ENCODE results near the gene ANK3.

Gene ANK3

DNA sequence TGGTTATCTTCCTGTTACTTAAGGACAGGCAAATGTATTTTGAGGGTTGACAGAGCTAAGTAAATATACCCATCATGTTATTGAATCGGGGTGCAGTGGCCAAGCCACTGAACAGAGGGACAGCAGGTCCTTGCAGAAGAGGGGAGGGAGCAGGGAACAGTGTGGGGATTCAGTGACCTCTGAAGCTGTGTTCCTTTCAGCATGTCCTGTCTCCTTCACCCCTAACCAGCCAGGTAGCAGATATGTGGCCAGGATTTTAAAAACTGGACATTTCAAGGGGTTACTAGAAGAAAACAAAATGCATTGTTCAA lies 12.7 kb downstream of the ANK3 start:
- no peaks in the 10 kb centered on the region for H3K36me3 ChIP-seq (ENCODE audit: insufficient read depth, low read length)
- 0 out of 2 replicates have a peak, but pooled peaks cover 7% of the 10 kb centered on the region for H3K4me1 ChIP-seq (ENCODE audit: insufficient read depth, low read length)
- no peak overlapping the region for H3K9ac ChIP-seq (ENCODE audit: low read depth, low read length)
- H3K9me3 ChIP-seq (ENCODE audit: control insufficient read depth, insufficient read depth, low read length), result no peaks in the 10 kb centered on the region

DNA sequence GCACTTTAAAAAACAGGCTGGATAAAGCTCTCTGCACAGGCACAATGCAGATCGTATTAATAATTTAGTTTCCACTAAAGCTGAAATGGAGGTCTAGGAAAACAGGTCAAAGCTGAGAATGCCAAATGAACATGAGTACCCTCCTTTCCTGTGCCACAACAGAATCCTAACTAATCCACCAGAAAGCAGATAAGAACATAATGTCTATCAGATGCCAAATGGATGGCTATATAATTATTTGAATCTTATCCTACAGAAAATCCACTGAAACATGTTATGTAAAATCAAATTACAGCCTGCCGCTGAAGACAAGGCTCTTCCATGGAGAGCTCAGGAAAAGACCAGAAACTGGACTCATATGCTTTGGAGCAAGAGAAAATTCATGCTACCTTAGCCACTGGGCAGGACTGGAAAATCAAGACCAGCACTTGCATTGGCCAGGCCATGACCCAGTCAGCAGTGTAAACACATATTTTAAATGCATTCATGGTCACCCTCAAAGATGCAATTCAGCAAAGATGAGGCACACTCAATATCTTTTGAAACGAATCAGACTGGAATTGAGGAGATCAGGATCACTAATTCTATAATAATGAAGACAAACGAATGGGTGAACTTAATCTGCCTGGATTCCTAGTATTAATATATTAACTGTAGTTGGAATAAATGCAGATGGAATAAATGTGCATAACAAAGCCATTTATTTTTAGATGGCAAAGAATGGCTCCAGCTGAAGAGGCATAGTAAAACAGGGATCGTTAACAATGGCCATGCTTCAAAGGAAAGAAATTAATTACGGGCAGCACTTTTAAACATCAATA lies 13.2 kb downstream of the ANK3 start:
- Histone ChIP-seq H3K36me3 (ENCODE audit: insufficient read depth, low read length) (no peaks in the 10 kb centered on the region), H3K9ac (ENCODE audit: low read depth, low read length) (no peak overlapping the region), H3K9me3 (ENCODE audit: control insufficient read depth, insufficient read depth, low read length) (no peaks in the 10 kb centered on the region), H3K4me1 (ENCODE audit: insufficient read depth, low read length) (0 out of 2 replicates have a peak, but pooled peaks cover 7% of the 10 kb centered on the region)

DNA sequence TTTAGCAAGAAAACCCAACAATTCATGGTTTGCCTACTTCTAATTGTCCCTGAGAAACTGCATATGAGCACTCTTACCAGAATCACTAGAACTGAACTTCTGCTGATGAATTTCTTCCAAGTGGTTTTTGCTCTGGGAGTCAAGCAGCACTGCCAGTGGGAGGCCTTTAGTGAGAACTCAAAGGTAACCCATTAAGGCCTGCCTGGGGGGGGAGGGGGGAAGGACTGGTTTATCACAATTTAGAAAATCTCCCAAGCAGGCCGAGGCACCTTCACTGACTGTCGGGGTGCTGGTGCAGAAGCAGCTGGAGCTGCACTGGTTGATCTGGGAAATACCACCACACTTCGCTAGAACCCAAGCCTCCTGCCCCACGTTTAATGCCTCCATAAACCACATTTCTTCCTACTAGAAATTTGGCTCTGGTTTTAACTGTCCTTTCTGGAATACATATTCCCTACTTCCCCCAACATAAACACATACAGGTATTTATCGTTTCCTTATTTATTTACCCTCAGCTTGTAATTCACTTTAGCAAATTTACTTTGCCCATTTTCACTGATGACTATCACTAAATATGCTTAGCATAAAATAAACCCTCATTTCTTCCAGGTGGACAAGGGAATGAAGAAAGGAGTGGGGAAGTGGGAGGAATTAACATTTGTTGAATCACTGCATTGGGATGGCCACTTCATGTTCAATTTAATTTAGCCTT lies 14.2 kb downstream of the ANK3 start:
- no peaks in the 10 kb centered on the region for H3K9me3 ChIP-seq (ENCODE audit: control insufficient read depth, insufficient read depth, low read length)
- no peak overlapping the region for H3K9ac ChIP-seq (ENCODE audit: low read depth, low read length)
- 0 out of 2 replicates have a peak, but pooled peaks cover 7% of the 10 kb centered on the region for H3K4me1 ChIP-seq (ENCODE audit: insufficient read depth, low read length)
- no peaks in the 10 kb centered on the region for H3K36me3 ChIP-seq (ENCODE audit: insufficient read depth, low read length)

DNA sequence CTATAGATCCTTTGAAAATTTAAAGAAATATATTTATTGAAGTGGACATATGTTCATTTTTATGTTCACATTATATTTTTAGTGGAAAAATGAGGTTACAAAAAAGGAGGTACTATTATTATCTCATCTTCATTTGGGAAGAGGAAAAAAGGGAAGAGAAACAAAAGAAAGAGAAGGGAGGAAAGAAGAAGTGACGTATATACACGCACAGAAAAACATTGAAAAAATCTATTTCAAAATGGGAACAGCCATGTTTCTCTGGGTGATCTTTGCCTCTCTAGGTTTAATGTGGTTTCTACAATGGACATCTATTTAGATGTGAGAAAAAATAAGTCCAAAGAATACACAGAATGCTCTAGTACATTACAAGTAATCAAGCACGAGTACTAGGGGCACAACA lies 14.8 kb downstream of the ANK3 start:
- H3K9me3 ChIP-seq (ENCODE audit: control insufficient read depth, insufficient read depth, low read length), result no peaks in the 10 kb centered on the region
- no peak overlapping the region for H3K9ac ChIP-seq (ENCODE audit: low read depth, low read length)
- no peaks in the 10 kb centered on the region for H3K36me3 ChIP-seq (ENCODE audit: insufficient read depth, low read length)
- H3K4me1 ChIP-seq (ENCODE audit: insufficient read depth, low read length), result 0 out of 2 replicates have a peak, but pooled peaks cover 7% of the 10 kb centered on the region

DNA sequence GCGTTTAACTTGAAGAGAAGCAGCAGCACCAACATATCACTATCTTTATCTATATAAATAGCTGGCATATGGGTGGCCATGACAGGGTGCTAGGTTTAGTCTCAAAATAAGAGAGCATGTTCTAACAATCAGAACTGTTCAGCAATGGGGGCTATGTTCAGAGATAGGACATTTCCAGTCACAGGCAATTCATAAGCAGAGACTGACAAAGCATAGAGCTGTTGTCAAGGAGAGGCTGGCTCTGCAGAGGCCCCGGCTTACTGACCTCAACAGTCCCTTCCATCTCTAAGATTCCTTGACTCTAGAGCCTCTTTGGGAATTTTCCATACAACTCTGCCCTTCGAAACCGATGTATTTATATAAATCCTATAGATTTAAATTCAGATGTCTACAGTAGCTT lies 17.2 kb downstream of the ANK3 start:
- Histone ChIP-seq H3K36me3 (ENCODE audit: insufficient read depth, low read length) (no peaks in the 10 kb centered on the region), H3K9me3 (ENCODE audit: control insufficient read depth, insufficient read depth, low read length) (no peaks in the 10 kb centered on the region), H3K4me1 (ENCODE audit: insufficient read depth, low read length) (peaks cover 9% of the 10 kb centered on the region), H3K9ac (ENCODE audit: low read depth, low read length) (no peak overlapping the region)

DNA sequence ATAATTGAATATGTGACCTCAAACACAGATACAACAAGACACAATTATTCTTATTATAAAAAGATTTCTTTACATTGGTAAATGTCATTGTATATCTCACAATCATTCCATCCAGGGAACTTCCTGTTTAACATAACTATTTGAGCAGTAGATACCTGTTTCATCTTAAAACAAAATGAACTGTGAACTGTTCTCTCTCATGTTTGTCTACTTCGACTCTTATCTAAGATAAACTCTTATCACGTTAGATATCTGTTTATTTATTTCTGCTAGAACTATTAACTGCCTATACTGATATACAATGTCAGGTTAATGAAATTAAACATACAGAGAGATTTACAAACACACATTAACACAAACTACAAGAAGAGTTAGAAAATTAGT lies 20.1 kb downstream of the ANK3 start:
- no peaks in the 10 kb centered on the region for H3K9me3 ChIP-seq (ENCODE audit: control insufficient read depth, insufficient read depth, low read length)
- peaks cover 8% of the 10 kb centered on the region for H3K4me1 ChIP-seq (ENCODE audit: insufficient read depth, low read length)
- no peak overlapping the region for H3K9ac ChIP-seq (ENCODE audit: low read depth, low read length)
- no peaks in the 10 kb centered on the region for H3K36me3 ChIP-seq (ENCODE audit: insufficient read depth, low read length)

DNA sequence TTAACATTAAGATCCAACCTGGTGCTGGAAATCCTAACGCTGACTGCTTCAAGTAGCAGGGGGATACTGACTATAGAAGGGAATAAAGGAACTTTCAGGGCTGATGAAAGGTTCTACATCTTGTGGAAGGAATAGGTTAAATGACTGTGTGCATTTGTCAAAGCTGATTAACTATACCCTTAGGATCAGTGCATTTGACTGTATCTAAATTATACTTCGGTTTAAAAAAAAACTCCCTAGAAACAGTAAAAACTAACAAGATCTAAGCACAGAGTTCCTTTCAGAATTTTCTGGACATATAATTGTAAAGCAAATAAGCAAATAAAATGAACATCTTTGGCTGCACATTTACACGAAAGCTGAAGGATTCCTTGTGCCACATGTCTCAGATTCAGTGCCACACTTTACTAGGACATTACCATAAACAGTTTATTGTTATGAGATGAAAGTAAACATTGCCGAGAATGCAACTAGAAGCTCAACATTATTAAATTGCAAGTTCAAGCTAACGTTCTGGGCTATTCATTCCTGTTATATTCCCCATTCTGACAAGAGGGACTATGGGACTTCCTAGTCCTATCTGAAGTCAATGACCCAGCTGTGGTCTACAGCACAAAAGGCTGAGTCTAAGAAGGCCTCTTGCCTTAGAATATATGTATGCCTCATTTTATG lies 20.7 kb downstream of the ANK3 start:
- Histone ChIP-seq H3K4me1 (ENCODE audit: insufficient read depth, low read length) (peaks cover 8% of the 10 kb centered on the region), H3K36me3 (ENCODE audit: insufficient read depth, low read length) (no peaks in the 10 kb centered on the region), H3K9ac (ENCODE audit: low read depth, low read length) (no peak overlapping the region), H3K9me3 (ENCODE audit: control insufficient read depth, insufficient read depth, low read length) (no peaks in the 10 kb centered on the region)

DNA sequence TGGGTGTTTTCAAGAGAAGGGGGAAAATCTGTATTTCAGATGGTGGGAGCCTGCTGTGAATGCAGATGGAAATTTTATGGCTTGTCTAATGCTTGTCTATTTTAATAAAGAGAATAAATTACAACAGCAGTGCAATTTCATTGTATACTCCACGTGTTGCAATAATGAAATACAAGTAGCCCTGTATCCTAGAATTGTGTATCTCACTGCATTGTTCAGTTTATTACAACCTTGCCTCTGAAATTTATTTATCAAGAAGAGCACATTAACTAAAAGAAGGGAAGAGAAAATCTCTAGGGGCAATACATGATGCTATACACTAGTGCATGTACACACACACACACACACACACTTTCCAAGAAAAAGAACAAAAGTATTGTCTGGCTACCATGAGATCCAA lies 21.8 kb downstream of the ANK3 start:
- Histone ChIP-seq H3K9ac (ENCODE audit: low read depth, low read length) (no peak overlapping the region), H3K9me3 (ENCODE audit: control insufficient read depth, insufficient read depth, low read length) (no peaks in the 10 kb centered on the region)

DNA sequence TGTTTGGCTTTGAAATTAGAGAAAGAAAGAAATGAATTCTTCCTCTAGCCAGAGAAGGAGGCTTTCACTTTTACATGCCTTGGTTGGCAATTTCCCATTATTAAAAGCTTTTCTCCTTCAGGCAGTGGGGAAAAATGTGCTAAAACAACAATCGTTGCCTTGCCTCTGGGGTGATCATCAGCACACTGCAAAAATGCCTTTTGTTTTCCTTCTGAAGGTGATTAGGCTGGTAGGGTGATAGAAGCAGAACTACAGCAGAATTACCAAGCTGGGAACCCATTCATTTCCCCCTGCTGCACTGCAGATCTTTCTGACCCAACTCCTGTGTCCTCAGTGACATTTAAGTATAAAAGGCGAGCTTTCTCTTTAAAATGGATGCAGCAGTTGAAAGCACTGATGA lies 22.2 kb downstream of the ANK3 start:
- Histone ChIP-seq H3K9ac (ENCODE audit: low read depth, low read length) (no peak overlapping the region), H3K9me3 (ENCODE audit: control insufficient read depth, insufficient read depth, low read length) (no peaks in the 10 kb centered on the region), H3K36me3 (ENCODE audit: insufficient read depth, low read length) (no peaks in the 10 kb centered on the region), H3K4me1 (ENCODE audit: insufficient read depth, low read length) (peaks cover 8% of the 10 kb centered on the region)

More for the DNA sequence above, 21.8 kb downstream of the ANK3 start:
- Histone ChIP-seq H3K36me3 (ENCODE audit: insufficient read depth, low read length) (no peaks in the 10 kb centered on the region), H3K4me1 (ENCODE audit: insufficient read depth, low read length) (peaks cover 8% of the 10 kb centered on the region)

DNA sequence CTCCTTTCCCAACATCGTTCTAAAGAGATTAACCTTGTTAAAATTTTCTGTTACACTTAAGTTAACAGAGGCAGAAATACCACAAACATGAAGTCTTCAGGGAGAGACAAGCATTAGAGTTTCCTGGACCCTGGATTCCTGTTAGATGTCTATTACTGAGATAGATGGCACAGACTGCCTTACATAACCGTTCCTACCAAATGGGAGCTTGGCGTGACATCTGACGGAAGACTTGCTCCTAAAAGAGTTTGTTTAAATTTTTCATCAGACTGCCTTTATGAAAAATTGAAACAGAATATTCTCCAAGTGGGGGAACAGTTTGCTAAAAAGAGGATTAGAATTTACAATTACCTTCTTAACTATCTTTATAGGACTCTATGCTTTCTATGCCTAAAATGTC lies 22.7 kb downstream of the ANK3 start:
- H3K36me3 ChIP-seq (ENCODE audit: insufficient read depth, low read length), result no peaks in the 10 kb centered on the region
- no peak overlapping the region for H3K9ac ChIP-seq (ENCODE audit: low read depth, low read length)
- H3K9me3 ChIP-seq (ENCODE audit: control insufficient read depth, insufficient read depth, low read length), result no peaks in the 10 kb centered on the region
- H3K4me1 ChIP-seq (ENCODE audit: insufficient read depth, low read length), result peaks cover 8% of the 10 kb centered on the region

DNA sequence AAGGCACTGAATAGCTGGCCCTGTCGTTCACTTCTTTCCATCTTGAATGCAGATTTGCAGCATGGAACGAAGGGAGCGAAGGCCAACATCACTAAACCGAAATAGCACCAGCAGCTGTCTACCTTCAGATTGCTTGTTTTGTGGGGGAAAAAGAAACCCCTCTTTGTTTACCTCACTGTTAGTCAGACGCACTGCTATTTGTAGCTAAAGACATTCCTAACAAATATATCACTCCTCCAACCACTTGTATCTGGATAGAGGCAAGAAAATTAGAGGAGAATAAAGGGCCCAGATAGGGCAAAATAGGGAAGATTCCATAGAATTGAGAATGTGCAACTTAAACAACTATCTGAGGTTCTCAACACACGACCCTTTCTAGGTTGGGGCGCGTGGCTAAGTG lies 26.5 kb downstream of the ANK3 start:
- Histone ChIP-seq H3K36me3 (ENCODE audit: insufficient read depth, low read length) (no peaks in the 10 kb centered on the region), H3K9me3 (ENCODE audit: control insufficient read depth, insufficient read depth, low read length) (no peaks in the 10 kb centered on the region), H3K9ac (ENCODE audit: low read depth, low read length) (no peak overlapping the region), H3K4me1 (ENCODE audit: insufficient read depth, low read length) (peaks cover 8% of the 10 kb centered on the region)

DNA sequence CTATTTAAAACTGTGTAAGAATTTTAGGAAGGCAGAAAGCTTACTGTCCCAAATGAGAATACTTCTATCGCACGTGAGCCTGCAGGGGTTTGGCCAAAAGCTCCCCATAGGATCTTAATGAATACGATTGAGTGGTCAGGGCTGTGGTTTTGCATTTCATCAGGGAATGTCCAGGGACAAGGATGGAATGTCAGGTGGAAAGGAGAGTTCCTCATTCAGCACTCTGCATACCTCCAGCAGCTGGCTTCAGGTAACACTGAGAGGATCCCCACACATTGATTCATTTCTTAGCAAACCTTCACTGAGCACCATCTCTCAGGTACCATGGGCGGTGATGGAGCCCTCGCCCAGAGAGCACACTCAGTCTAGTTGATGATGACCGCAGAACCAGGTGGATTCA lies 27.2 kb downstream of the ANK3 start:
- H3K9ac ChIP-seq (ENCODE audit: low read depth, low read length), result no peak overlapping the region
- H3K9me3 ChIP-seq (ENCODE audit: control insufficient read depth, insufficient read depth, low read length), result no peaks in the 10 kb centered on the region
- no peaks in the 10 kb centered on the region for H3K36me3 ChIP-seq (ENCODE audit: insufficient read depth, low read length)
- peaks cover 6% of the 10 kb centered on the region for H3K4me1 ChIP-seq (ENCODE audit: insufficient read depth, low read length)

DNA sequence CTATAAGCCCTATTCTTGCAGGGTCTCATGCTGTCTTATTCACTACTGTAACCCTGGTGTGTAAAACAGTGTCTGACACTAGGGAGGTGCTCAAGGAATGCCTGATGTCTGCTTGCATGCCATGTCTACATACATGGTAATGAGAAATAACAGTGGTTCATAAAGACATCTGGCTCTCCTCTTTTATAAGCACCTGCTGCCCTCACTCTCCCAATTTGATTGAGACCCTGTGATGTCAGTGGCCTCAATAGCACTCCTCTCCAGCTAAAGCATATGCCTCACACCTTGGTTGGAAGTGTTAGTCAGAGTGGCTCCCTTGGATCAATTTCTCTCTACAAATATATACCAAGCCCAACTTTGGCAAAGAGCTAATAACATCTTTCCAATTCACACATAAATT lies 30.6 kb downstream of the ANK3 start:
- Histone ChIP-seq H3K9me3 (ENCODE audit: control insufficient read depth, insufficient read depth, low read length) (no peaks in the 10 kb centered on the region), H3K9ac (ENCODE audit: low read depth, low read length) (no peak overlapping the region), H3K4me1 (ENCODE audit: insufficient read depth, low read length) (peaks cover 2% of the 10 kb centered on the region; the same call in 1 of the 2 replicates), H3K36me3 (ENCODE audit: insufficient read depth, low read length) (no peaks in the 10 kb centered on the region)

DNA sequence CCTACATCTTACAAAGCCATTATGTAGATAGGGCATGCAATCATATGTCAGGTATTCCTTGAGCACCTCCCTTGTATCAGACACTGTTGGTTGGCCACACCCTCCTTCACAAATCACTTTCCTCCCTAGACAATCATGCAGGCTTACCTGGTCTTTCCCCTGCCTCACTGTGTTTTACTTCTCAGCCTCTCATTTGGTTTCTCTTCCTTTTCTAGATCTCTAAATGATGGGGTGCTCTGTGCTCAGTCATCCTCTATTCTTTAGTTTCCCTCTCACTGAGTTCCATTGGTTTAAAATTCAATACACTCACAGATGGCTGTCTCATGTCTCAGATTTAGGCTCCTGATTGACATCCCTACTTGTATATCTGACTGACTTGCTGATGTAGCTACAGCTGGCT lies 31.4 kb downstream of the ANK3 start:
- H3K4me1 ChIP-seq (ENCODE audit: insufficient read depth, low read length), result peaks cover 9% of the 10 kb centered on the region; the same call in 1 of the 2 replicates
- H3K9me3 ChIP-seq (ENCODE audit: control insufficient read depth, insufficient read depth, low read length), result no peaks in the 10 kb centered on the region
- H3K36me3 ChIP-seq (ENCODE audit: insufficient read depth, low read length), result no peaks in the 10 kb centered on the region
- no peak overlapping the region for H3K9ac ChIP-seq (ENCODE audit: low read depth, low read length)

Measured in ES-I3 (cell line).